ENCODE data around the gene DBH.

DBH gene

GRCh38 chr9:133684121-133684935 lies 48.2 kb downstream of the DBH start:
- DNase-seq (ENCODE audit: low spot score), result no peak

- no peak for DNase-seq (ENCODE audit: low spot score)
Observed at GRCh38 chr9:133684936-133685361, 48.8 kb downstream of the DBH start.

- no peak for DNase-seq (ENCODE audit: low spot score)
Observed at GRCh38 chr9:133685653-133686609, 49.8 kb downstream of the DBH start.

GRCh38 chr9:133686642-133687575 lies 50.7 kb downstream of the DBH start:
- DNase-seq (ENCODE audit: low spot score), result no peak

GRCh38 chr9:133687856-133688761 lies 51.9 kb downstream of the DBH start:
- no peak for DNase-seq (ENCODE audit: low spot score)

- DNase-seq (ENCODE audit: low spot score), result no peak
Observed at GRCh38 chr9:133689151-133689763, 53.1 kb downstream of the DBH start.

GRCh38 chr9:133690081-133690561 lies 54.0 kb downstream of the DBH start:
- no peak for DNase-seq (ENCODE audit: low spot score)

- no peak for DNase-seq (ENCODE audit: low spot score)
Observed at GRCh38 chr9:133691191-133691590, 55.0 kb downstream of the DBH start.

- DNase-seq (ENCODE audit: low spot score), result no peak
Observed at GRCh38 chr9:133691626-133692363, 55.6 kb downstream of the DBH start.

- DNase-seq (ENCODE audit: low spot score), result no peak
Observed at GRCh38 chr9:133692364-133692985, 56.3 kb downstream of the DBH start.

GRCh38 chr9:133693116-133693515 lies 57.0 kb downstream of the DBH start:
- no peak for DNase-seq (ENCODE audit: low spot score)

- DNase-seq (ENCODE audit: low spot score), result no peak
Observed at GRCh38 chr9:133693703-133694529, 57.8 kb downstream of the DBH start.

- no peak for DNase-seq (ENCODE audit: low spot score)
Observed at GRCh38 chr9:133694686-133695085, 58.5 kb downstream of the DBH start.

- no peak for DNase-seq (ENCODE audit: low spot score)
Observed at GRCh38 chr9:133696071-133696472, 59.9 kb downstream of the DBH start.

GRCh38 chr9:133699546-133699945 lies 63.4 kb downstream of the DBH start:
- no peak for DNase-seq (ENCODE audit: low spot score)

- DNase-seq (ENCODE audit: low spot score), result no peak
Observed at GRCh38 chr9:133700819-133701320, 64.7 kb downstream of the DBH start.

GRCh38 chr9:133701321-133701980 lies 65.3 kb downstream of the DBH start:
- no peak for DNase-seq (ENCODE audit: low spot score)
